Liver (tissue), 9 donors: ENCODE data around the gene ZNF577. TPM values are rescaled to one million over a fixed set of nuclear protein-coding genes. Genes with fewer than 3 reads are reported as not detected.
A peak's percentile ranks its signal among the peaks of the same experiment; 100 is the strongest.
"Not testable (repeated sequence)": the region's sequence is repeated elsewhere in the genome, so short reads cannot be mapped to it uniquely, and the experiment has no call there.

Experiments used
- DNase-seq: peaks from one replicate; pipeline ENCODE4 v3.0.0-alpha.2; 2017; ENCODE audit warnings: low spot score
- H3K27ac ChIP-seq, 2 donors: one replicate each; pipeline ENCODE4 v1.7.0; 2013; ENCODE audit warnings: inconsistent platforms in 2 of 2, low read length in 2 of 2, control low read depth in 1 of 2, low read depth in 1 of 2, mild to moderate bottlenecking in 1 of 2
- H3K27me3 ChIP-seq, 4 donors: one replicate each; pipeline versions ENCODE4 v1.6.1 to v1.7.0; 2013; ENCODE audit warnings: low read length in 3 of 4, inconsistent platforms in 1 of 4, mild to moderate bottlenecking in 1 of 4, moderate library complexity in 1 of 4; ENCODE audit not compliant: control insufficient read depth in 4 of 4, insufficient read depth in 4 of 4
- H3K36me3 ChIP-seq, 4 donors: one replicate each; pipeline versions ENCODE4 v1.6.1 to v1.7.0; 2013; ENCODE audit warnings: low read length in 3 of 4, mild to moderate bottlenecking in 3 of 4, low read depth in 1 of 4, moderate library complexity in 1 of 4; ENCODE audit not compliant: control insufficient read depth in 4 of 4, insufficient read depth in 3 of 4
- H3K4me1 ChIP-seq, 4 donors: one replicate each; pipeline versions ENCODE4 v1.6.1 to v1.7.0; 2013; ENCODE audit warnings: low read length in 3 of 4, mild to moderate bottlenecking in 3 of 4, moderate library complexity in 1 of 4; ENCODE audit not compliant: control insufficient read depth in 4 of 4, insufficient read depth in 4 of 4
- H3K4me3 ChIP-seq, 3 donors: one replicate each; pipeline versions ENCODE4 v1.6.1 to v1.7.0; 2013; ENCODE audit warnings: low read length in 3 of 3, control low read depth in 1 of 3, low read depth in 1 of 3, mild to moderate bottlenecking in 1 of 3
- H3K9ac ChIP-seq, 2 donors: one replicate each; pipeline ENCODE4 v1.7.0; 2013; ENCODE audit warnings: low read length in 2 of 2, mild to moderate bottlenecking in 2 of 2, moderate library complexity in 2 of 2, control low read depth in 1 of 2, low read depth in 1 of 2
- H3K9me3 ChIP-seq, 4 donors: one replicate each; pipeline versions ENCODE4 v1.6.1 to v1.7.0; 2013; ENCODE audit warnings: low read length in 3 of 4; ENCODE audit not compliant: control insufficient read depth in 4 of 4
- EGR1 ChIP-seq, 2 donors: IDR thresholded peaks; 2 replicates each; pipeline ENCODE4 v1.6.1; 2016 to 2018; ENCODE audit warnings: antibody characterized with exemption in 2 of 2, low read depth in 2 of 2
- FOXA1 ChIP-seq: IDR thresholded peaks from 2 replicates; pipeline ENCODE4 v1.6.1; 2016; ENCODE audit warnings: antibody characterized with exemption
- FOXA2 ChIP-seq: IDR thresholded peaks from 2 replicates; pipeline ENCODE4 v1.6.1; 2016; ENCODE audit warnings: antibody characterized with exemption
- GABPA ChIP-seq, 2 donors: IDR thresholded peaks in 1 of 2; conservative IDR thresholded peaks in 1 of 2; 2 replicates each; pipeline ENCODE4 v1.6.1; 2016; ENCODE audit warnings: antibody characterized with exemption in 2 of 2, mild to moderate bottlenecking in 1 of 2, moderate library complexity in 1 of 2
- HNF4A ChIP-seq, 2 donors: conservative IDR thresholded peaks; 2 replicates each; pipeline ENCODE4 v1.6.1; 2016; ENCODE audit warnings: antibody characterized with exemption in 2 of 2, mild to moderate bottlenecking in 2 of 2
- HNF4G ChIP-seq: IDR thresholded peaks from 2 replicates; pipeline ENCODE4 v1.6.1; 2016; ENCODE audit warnings: antibody characterized with exemption
- JUND ChIP-seq, 2 donors: IDR thresholded peaks; 2 replicates each; pipeline ENCODE4 v1.6.1; 2016; ENCODE audit warnings: antibody characterized with exemption in 2 of 2
- NR2F2 ChIP-seq: IDR thresholded peaks from 2 replicates; pipeline ENCODE4 v1.6.1; 2016; ENCODE audit warnings: antibody characterized with exemption
- RAD21 ChIP-seq, 2 donors: IDR thresholded peaks; 2 replicates each; pipeline ENCODE4 v1.6.1; 2016; ENCODE audit warnings: antibody characterized with exemption in 2 of 2, mild to moderate bottlenecking in 2 of 2
- RXRA ChIP-seq, 2 donors: IDR thresholded peaks; 2 replicates each; pipeline ENCODE4 v1.6.1; 2017 to 2018; ENCODE audit warnings: antibody characterized with exemption in 2 of 2, mild to moderate bottlenecking in 1 of 2
- SP1 ChIP-seq: IDR thresholded peaks from 2 replicates; pipeline ENCODE4 v1.6.1; 2018; ENCODE audit warnings: antibody characterized with exemption, mild to moderate bottlenecking
- TAF1 ChIP-seq: conservative IDR thresholded peaks from 2 replicates; pipeline ENCODE4 v1.6.1; 2016; ENCODE audit warnings: antibody characterized with exemption, mild to moderate bottlenecking
- WGBS: extraction: QIAGEN DNeasy Blood & Tissue Kit; methylation state at CpG from one replicate; pipeline ENCODE4 v1.1.7; 2013; 5-methylcytosine and 5-hydroxymethylcytosine counted together
- polyA plus RNA-seq, 2 donors: library from polyadenylated mRNA; stranded (reverse) in 1 of 2; unstranded in 1 of 2; fragments of 200-250 nt in 1 of 2; fragments of >200 nt in 1 of 2; fragmentation: Nextera tagmentation in 1 of 2; extraction: Ambion mirVana in 1 of 2; gene quantifications; one replicate each; pipeline versions ENCODE4 v1.2.1 to v1.2.3, GENCODE V29; 2013 to 2015
- total RNA-seq, 2 donors: library from RNA; depleted of rRNA; stranded (reverse); fragments of >200 nt; gene quantifications; one replicate each; pipeline ENCODE4 v1.2.3, GENCODE V29; 2014
- TF ChIP-seq, protein P1 (sequence below): IDR thresholded peaks from 2 replicates; pipeline ENCODE4 v1.6.1; 2016; ENCODE audit warnings: antibody characterized with exemption
- TF ChIP-seq, protein P2 (sequence below): IDR thresholded peaks from 2 replicates; pipeline ENCODE4 v1.6.1; 2016; ENCODE audit warnings: antibody characterized with exemption, mild to moderate bottlenecking
- TF ChIP-seq, protein P3 (sequence below): fragments of 150-350 bp; IDR thresholded peaks from 2 replicates; pipeline ENCODE4 v1.5.1; 2017; ENCODE audit warnings: improper control_type of control experiment, low read depth, low read length; ENCODE audit not compliant: missing input control
- TF ChIP-seq, protein P4 (sequence below): IDR thresholded peaks from 2 replicates; pipeline ENCODE4 v1.6.1; 2016; ENCODE audit warnings: antibody characterized with exemption
- TF ChIP-seq, protein P5 (sequence below): IDR thresholded peaks from 2 replicates; pipeline ENCODE4 v1.6.1; 2016; ENCODE audit warnings: antibody characterized with exemption
- donor health status: healthy.
- donor health status: healthy.
- donor health status: healthy.
- donor health status: healthy.
- donor health status: healthy.

The ZNF577 gene
- total and polyA plus RNA-seq, 4 donors: 2.0 to 5.4 (median 2.8) TPM

DNA sequence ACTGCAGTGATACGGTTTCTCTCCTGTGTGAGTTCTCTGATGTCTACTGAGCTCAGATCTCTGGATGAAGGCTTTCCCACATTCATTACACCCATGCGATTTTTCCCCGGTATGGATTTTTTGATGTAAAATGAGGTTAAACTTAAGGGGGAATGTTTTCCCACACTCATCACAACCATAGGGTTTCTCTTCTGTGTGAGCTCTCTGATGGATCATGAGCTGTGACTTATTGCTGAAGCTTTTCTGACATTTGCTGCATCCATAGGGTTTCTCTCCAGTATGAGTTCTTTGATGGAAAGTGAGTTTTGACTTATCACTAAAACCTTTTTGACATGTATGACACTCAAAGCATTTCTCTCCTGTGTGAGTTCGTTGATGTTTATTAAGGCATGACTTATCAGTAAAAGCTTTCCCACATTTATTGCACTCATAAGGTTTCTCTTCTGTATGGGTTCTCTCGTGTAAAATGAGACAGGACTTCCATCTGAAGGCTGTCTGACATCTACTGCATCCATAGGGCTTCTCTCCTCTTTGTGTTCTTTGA is 27.6 kb upstream of the ZNF577 start:
- Histone ChIP-seq H3K4me3 (peak overlapping the region in 2 of 3 donors; percentile 50 to 63), H3K9ac (no peak overlapping the region), H3K4me1 (no peaks in the 10 kb centered on the region), H3K9me3 (peaks cover 31 to 70% (median 49%) of the 10 kb centered on the region in 4 donors), H3K27me3 (no peaks in the 10 kb centered on the region), H3K27ac (no peak overlapping the region), H3K36me3 (peaks cover 0 to 2% (median 0%) of the 10 kb centered on the region in 4 donors)
- TF ChIP-seq RXRA (IDR thresholded peaks at IDR 0.05) (no peak), JUND (IDR thresholded peaks at IDR 0.05) (no peak), SP1 (no peak), FOXA1 (no peak), EGR1 (IDR thresholded peaks at IDR 0.05; ENCODE audit: low read depth in 2 of 2) (no peak), NR2F2 (no peak), RAD21 (IDR thresholded peaks at IDR 0.05) (no peak), FOXA2 (no peak), TAF1 (no peak), HNF4A (conservative IDR thresholded peaks at IDR 0.05) (no peak), HNF4G (no peak), GABPA (IDR thresholded peaks at IDR 0.05 in 1 of 2, conservative IDR thresholded peaks at IDR 0.05 in 1 of 2) (no peak)
- TF ChIP-seq, protein P1, sequence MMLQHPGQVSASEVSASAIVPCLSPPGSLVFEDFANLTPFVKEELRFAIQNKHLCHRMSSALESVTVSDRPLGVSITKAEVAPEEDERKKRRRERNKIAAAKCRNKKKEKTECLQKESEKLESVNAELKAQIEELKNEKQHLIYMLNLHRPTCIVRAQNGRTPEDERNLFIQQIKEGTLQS: no peak
- TF ChIP-seq, protein P2, sequence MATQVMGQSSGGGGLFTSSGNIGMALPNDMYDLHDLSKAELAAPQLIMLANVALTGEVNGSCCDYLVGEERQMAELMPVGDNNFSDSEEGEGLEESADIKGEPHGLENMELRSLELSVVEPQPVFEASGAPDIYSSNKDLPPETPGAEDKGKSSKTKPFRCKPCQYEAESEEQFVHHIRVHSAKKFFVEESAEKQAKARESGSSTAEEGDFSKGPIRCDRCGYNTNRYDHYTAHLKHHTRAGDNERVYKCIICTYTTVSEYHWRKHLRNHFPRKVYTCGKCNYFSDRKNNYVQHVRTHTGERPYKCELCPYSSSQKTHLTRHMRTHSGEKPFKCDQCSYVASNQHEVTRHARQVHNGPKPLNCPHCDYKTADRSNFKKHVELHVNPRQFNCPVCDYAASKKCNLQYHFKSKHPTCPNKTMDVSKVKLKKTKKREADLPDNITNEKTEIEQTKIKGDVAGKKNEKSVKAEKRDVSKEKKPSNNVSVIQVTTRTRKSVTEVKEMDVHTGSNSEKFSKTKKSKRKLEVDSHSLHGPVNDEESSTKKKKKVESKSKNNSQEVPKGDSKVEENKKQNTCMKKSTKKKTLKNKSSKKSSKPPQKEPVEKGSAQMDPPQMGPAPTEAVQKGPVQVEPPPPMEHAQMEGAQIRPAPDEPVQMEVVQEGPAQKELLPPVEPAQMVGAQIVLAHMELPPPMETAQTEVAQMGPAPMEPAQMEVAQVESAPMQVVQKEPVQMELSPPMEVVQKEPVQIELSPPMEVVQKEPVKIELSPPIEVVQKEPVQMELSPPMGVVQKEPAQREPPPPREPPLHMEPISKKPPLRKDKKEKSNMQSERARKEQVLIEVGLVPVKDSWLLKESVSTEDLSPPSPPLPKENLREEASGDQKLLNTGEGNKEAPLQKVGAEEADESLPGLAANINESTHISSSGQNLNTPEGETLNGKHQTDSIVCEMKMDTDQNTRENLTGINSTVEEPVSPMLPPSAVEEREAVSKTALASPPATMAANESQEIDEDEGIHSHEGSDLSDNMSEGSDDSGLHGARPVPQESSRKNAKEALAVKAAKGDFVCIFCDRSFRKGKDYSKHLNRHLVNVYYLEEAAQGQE: no peak
- TF ChIP-seq, protein P3, sequence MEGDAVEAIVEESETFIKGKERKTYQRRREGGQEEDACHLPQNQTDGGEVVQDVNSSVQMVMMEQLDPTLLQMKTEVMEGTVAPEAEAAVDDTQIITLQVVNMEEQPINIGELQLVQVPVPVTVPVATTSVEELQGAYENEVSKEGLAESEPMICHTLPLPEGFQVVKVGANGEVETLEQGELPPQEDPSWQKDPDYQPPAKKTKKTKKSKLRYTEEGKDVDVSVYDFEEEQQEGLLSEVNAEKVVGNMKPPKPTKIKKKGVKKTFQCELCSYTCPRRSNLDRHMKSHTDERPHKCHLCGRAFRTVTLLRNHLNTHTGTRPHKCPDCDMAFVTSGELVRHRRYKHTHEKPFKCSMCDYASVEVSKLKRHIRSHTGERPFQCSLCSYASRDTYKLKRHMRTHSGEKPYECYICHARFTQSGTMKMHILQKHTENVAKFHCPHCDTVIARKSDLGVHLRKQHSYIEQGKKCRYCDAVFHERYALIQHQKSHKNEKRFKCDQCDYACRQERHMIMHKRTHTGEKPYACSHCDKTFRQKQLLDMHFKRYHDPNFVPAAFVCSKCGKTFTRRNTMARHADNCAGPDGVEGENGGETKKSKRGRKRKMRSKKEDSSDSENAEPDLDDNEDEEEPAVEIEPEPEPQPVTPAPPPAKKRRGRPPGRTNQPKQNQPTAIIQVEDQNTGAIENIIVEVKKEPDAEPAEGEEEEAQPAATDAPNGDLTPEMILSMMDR: no peak
- TF ChIP-seq, protein P4, sequence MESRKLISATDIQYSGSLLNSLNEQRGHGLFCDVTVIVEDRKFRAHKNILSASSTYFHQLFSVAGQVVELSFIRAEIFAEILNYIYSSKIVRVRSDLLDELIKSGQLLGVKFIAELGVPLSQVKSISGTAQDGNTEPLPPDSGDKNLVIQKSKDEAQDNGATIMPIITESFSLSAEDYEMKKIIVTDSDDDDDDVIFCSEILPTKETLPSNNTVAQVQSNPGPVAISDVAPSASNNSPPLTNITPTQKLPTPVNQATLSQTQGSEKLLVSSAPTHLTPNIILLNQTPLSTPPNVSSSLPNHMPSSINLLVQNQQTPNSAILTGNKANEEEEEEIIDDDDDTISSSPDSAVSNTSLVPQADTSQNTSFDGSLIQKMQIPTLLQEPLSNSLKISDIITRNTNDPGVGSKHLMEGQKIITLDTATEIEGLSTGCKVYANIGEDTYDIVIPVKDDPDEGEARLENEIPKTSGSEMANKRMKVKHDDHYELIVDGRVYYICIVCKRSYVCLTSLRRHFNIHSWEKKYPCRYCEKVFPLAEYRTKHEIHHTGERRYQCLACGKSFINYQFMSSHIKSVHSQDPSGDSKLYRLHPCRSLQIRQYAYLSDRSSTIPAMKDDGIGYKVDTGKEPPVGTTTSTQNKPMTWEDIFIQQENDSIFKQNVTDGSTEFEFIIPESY: no peak
- TF ChIP-seq, protein P5, sequence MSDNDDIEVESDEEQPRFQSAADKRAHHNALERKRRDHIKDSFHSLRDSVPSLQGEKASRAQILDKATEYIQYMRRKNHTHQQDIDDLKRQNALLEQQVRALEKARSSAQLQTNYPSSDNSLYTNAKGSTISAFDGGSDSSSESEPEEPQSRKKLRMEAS: no peak
- DNase-seq: no peak
- 76% methylated on average over 5 of the region's 5 CpGs for WGBS

DNA sequence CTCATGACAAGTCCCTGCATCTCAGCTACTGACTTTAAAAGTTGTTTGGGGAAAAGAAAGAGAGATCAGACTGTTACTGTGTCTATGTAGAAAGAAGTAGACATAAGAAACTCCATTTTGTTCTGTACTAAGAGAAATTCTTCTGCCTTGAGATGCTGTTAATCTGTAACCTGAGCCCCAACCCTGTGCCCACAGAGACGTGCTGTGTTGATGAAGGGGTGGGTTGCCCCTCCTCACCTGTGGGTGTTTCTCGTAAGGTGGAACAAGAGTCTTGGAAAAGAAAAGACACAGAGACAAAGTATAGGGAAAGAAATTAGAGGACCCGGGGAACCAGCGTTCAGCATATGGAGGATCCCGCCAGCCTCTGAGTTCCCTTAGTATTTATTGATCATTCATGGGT is 20.2 kb upstream of the ZNF577 start:
- not testable (repeated sequence) for H3K27ac ChIP-seq, H3K4me1 ChIP-seq, DNase-seq, H3K9ac ChIP-seq, H3K36me3 ChIP-seq, H3K4me3 ChIP-seq, H3K27me3 ChIP-seq
- WGBS: 40% methylated on average over 5 of the region's 5 CpGs
- H3K9me3 ChIP-seq: peaks cover 10 to 39% (median 21%) of the 10 kb centered on the region in 4 donors

DNA sequence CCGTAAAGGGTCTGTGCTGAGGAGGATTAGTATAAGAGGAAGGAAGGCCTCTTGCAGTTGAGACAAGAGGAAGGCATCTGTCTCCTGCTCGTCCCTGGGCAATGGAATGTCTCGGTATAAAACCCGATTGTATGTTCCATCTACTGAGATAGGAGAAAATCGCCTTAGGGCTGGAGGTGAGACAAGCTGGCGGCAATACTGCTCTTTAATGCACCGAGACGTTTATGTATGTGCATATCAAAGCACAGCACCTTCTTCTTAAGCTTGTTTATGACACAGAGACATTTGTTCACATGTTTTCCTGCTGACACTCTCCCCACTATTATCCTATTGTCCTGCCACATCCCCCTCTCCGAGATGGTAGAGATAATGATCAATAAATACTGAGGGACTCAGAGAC is 18.4 kb upstream of the ZNF577 start:
- not testable (repeated sequence) for DNase-seq, H3K27me3 ChIP-seq, H3K9ac ChIP-seq, H3K36me3 ChIP-seq, H3K27ac ChIP-seq, H3K4me1 ChIP-seq
- 33% methylated on average over 9 of the region's 9 CpGs for WGBS
- peaks cover 17 to 44% (median 23%) of the 10 kb centered on the region in 4 donors for H3K9me3 ChIP-seq
- H3K4me3 ChIP-seq: peak overlapping the region in 1 of 3 donors; percentile 16

DNA sequence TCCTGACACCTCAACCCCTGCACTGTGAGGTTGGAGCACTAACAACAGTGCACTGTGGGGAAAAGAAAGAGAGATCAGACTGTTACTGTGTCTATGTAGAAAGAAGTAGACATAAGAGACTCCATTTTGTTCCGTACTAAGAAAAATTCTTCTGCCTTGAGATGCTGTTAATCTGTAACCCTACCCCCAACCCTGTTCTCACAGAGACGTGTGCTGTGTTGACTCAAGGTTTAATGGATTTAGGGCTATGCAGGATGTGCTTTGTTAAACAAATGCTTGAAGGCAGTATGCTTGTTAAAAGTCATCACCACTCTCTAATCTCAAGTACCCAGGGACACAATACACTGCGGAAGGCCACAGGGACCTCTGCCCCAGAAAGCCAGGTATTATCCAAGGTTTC is 17.9 kb upstream of the ZNF577 start:
- H3K27ac ChIP-seq, H3K36me3 ChIP-seq, H3K9ac ChIP-seq, H3K27me3 ChIP-seq, H3K4me1 ChIP-seq, DNase-seq: not testable (repeated sequence)
- whole genome bisulfite sequencing: 63% methylated on average over 3 of the region's 3 CpGs
- H3K9me3 ChIP-seq: peaks cover 21 to 46% (median 25%) of the 10 kb centered on the region in 4 donors
- peak overlapping the region in 1 of 3 donors; percentile 3 for H3K4me3 ChIP-seq
